HG02678 (cell line): ENCODE measurements around the gene DLL1.

Experiments used
- ATAC-seq: cut with Tn5 transposase; IDR thresholded peaks from one replicate; pipeline ENCODE4 v1.9.1; 2021; ENCODE audit warnings: mild to moderate bottlenecking, moderate library complexity; ENCODE audit not compliant: unreplicated experiment

DLL1 gene

DNA sequence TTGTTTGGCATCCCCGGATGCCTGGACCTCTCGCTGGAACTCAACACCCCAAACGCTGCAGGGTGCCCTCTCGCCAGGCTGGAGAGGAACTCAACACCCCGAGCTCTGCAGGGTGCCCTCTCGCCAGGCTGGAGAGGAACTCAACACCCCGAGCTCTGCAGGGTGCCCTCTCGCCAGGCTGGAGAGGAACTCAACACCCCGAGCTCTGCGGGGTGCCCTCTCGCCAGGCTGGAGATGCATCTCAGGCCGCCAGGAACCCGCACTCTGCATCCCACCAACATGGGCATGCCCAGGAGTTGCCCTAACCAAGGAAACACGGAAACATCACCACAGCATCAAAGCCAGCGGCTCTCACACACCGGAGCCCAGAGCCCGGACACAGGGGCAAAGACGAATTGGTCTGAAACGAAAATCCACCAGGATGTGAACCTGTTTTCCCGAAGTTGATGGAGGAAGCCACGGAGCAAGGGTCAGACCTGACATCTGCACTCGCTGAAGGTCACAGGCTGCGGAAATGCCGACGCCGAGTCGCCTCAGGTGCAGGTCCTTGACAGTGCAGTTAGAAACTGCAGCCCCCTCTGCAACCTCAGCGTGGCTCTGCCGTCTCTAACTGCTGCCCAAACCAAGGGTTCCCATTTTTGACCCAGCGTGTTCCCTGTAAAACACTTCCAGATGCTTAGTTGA is 37.5 kb downstream of the DLL1 start:
- no peak for ATAC-seq

DNA sequence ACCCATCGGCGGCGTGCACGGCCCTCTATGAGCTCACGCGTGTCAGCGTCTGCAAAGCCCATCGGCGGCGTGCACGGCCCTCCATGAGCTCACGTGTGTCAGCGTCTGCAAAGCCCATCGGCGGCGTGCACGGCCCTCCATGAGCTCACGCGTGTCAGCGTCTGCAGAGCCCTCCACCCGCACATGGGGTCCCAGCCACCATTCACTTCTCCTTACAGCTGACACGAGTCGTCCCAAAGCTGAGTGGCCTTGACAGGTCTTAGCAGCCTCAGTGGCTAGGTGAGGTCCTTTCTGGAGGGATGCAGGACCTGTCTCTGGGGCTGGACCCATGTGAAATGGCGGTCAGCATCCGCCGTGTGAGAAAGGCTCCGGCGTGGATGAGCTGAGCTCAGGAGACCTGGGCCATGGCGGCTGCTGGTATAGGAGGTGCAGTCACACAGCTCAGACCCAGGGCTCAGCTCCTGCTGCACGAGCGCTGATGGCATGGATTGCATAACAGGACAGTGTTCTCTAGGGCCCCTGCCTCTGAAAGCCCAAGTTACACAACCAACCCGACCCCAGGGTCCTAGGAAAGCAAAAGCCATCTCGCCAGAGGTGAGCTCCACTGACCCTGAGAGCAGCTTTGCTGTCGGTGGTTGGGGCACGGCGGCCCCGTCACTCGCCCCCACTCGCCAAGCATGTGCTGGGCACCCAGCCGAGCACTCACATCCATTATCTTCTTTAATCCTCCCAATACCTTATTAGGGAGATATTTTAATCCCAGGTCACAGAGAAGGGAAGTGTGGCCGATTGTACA is 38.9 kb downstream of the DLL1 start:
- ATAC-seq, result no peak

DNA sequence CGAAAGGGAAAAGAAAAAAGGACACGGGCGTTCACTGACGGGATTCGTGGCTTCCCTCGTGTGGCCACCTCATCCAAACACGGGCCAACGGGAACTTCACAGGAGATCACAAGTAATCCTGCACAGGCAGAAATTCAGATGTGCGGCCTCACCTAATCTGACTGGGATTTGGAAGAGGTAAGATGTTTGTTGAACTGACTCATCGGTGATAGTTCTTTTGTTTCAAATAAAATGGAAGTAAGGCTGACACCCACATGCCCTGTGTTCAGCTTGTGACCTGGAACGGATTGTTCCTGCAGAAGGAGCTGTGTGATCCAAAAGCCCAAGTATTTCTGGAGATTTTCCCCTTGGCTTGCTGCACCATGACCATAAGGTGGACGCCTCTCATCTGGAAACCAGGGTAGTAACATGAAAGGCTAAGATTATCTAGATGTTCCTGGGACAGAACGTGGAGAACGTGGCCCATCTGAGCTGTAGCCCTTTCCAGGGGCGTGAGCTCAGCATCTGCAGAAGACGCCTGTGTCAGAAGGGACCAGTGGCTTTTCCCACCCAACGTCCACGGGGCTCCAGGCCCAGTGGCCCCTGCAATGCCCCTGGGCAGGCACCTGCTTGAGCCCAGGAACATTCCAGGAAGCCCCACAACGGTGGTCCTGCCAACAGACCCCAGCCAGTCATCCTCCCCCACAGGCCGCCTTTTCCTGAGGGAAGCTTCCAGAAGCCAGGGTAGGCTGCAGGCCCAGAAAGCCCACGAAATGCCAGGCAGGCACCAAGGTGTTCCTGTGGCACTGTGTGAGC is 39.7 kb downstream of the DLL1 start:
- ATAC-seq, result no peak

DNA sequence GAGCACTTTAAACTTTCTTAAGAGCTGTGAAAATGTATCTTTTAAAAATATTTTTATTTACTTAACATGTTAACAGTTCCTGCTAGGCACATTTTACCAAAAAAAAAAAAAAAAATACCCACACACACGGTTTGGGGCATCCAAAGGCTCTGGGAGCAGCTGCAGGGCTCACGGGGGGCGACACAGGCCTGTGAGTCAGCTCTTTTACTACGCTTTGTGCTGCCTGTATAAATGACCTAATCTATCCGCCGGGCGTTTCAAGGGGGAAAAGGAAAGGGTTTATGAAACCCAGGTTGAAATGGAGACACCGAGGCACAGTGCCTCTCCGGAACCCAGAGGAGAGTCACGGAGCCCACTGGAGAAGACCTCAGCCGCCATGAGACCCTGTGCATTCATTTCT is 40.4 kb downstream of the DLL1 start:
- ATAC-seq, result no peak

DNA sequence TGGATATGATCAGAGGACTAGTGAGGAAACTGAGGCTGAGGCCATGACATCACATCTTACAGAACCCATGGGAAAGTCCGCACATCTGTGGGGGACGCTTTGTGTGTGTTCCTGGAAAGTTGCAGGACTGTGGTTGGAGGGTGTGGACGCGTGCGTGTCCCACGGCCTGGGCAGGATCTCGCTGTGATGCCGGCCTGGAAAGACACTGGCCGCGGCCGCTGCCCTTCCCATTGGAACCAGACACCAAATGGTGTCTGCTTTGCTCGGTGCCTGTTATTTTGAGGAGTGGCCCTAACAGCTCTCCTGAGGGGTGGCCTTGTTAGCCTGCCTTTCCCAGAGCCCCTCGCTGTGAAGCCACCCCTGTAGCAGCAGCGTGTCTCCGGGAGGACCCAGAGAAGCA is 41.1 kb downstream of the DLL1 start:
- ATAC-seq, result no peak

DNA sequence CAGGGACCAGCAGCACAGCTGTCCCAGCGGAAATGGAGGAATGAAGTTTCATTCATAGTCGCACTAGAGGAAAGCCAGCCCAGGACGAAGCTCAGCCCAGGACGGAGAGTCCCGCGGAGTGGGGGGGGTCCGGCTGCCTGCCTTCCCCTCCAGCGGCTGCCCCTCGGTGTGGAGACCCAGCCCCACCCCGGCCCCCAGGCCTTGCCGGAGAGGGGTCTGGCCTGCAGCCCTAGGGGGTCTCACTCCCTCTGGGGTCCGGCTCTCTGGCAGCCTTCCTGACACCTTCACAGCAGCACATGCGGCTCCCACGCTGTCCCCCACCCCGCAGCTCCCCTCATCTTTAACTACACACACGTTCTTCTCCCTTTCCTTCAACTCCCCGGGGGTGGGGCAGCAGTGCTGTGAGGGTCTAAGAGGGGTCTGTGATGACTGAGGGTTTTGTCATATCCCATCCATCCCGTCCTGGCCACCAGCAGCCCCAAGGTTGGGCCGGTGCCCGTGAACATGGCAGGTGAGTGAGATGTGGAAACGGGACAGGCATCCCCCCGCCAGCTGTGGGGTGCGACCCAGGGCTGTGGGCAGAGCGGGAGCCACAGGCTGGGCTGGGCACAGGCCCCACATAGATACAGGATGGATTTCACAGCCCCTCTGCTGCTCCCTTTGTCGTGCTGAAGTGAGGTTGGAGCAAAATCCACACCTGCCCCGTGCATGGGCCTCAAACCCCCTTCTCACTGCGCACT is 41.8 kb downstream of the DLL1 start:
- no peak for ATAC-seq

DNA sequence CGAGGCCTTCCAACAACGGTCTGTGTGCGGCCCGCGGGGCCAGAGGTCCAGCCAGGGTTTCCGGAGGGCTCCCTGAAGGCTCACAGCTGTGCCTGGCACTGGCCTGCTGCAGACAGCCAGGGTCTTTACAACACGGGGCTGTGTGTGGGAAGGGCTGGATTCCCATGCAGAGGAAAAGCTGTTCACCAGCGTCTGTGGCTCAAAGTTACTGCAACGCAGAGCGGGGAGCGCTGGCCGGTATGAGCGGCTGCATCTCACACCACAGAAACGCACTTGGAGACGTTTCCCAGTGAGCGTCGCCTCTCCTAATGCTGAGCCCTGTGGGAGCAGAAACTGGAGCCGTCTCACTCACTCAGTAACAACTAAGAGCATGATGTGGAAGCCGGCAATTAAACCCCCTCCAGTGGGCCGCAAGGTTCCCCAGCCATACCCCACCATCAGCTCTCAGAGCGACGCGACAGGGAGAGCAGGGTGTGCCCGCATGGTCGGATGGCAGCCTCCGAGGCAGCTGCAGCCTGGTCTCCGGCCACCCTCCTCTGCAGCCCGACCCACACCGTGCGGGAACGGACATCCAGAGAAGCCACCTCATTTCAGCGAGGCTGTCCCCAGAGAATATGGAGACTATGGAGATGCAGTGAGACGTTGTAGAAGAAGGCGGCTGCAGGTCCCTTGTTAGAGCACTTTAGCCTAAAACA is 42.6 kb downstream of the DLL1 start:
- no peak for ATAC-seq

DNA sequence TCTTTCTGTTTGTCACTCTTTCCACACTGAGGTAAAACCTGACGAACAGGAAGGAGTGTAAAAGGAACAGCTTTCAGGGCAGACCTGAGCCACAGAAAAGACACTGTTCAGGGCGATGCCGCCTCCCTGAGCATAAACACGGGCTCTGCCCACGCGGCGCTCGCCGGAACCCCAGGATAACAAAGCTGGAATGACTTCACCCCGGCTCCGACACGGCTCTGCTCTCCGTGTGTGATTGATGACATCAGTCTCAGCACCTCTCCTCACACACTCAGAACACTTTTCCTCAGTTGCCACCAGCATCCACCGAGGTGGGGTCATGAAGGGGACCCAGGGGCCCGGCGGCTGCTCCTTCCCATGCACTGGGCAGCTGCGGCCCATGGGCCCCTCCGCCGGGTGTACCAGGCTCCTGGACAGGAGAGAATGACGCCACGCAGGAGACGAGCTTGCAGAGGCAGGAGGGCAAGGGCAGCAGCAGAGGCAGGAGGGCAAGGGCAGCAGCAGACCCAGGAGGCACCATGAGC is 43.6 kb downstream of the DLL1 start:
- no peak for ATAC-seq

DNA sequence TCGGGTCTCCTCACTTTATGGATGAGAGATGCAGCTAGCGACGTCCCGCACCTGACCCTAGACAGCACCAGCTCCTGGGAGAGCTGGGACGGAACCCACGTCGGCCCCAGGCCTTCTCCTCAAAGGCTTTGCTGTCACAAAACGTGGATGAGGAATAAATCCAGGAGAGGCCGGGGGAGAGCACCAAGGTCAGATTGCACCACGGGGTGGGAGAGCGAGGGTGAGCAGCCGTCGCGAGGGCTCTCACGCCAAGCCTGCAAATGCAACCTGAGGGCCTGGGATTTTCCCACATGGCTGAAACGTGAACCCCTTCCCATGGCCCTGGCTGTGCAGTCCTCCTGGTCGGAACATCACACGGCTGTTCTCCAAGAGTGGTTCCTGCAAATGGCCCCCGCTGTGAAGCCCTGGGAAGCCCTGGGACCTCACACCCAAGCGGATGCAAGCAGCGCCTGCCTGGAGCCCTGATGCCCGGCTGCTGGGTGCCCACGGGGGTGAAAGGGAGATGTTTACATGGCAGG is 45.3 kb downstream of the DLL1 start:
- no peak for ATAC-seq

DNA sequence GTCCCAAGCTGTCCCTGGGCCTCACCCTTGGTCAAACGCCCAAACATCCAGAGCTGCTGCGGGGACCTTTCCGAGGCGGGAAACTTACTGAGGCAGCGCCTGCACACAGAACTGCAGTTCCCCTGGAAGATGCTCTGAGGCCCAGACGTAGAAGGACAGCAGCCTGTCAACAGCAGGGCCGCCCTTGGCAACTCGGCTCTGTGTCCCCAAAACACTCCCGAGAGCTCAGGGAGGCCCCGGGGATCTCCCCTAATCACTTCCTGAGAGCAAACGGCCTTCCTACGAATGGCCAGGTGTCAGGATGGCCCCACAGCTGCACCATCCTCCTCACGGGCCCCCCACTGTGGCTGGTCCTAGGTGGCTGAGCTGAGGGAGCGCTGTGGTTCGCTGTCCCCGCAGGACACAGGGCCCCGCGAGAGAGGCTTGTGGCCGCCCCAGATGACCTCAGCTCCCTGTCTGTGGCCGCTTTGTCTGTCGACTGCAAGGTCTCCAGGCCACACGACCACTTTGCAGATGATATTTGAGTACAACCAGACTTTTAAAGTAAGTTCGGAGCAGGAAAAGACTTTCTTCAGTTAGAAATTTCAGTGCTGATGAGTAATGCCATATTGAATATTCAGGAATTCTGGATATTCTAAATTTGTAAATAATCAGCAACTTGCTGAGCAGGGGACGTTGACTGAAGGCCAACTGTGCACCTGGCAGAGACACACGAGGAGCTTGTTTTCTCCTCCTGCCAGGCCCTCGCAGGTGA is 46.0 kb downstream of the DLL1 start:
- ATAC-seq, result no peak

DNA sequence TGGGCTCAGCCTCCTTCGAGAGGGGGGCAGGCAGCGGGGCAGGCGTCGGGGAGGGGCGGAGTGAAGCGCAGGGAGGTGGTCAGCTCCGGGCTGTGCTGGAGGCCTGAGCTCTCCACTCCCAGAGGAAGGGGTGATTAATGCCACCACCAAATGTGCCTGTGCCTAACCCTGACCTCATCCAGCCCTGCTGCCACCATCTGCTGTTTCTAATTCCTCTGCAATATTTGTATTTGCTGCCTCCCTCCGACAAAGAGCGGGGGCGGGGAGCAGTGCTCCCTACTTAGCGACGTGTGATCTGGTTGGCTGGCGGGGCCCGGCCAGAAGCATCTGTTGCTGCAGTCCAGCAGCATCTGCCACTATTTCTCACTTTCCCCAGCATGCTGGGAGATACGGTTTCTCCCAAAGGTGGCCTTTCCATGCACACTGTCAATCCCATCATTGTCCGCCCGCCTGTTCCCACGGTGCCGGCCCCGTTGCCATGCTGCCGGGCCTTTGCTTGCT is 47.0 kb downstream of the DLL1 start:
- no peak for ATAC-seq

DNA sequence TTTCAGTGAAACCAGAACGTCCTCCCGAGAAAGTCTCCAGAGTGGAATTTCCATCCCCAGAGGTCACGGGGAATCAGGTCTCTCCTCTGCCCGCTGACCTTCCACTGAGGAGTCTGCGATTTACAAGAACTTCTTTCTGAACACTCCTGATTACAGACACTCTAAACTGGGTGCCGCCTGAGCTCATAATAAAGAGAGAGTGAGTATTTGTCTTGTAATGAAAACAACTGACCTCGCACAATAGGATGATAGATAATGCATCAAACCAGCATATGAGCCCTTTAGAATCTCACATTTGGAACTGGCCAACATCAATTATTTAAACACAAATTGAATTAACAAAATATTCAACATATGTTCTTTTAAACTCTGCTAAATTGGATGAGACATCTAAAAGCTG is 47.5 kb downstream of the DLL1 start:
- ATAC-seq, result no peak

DNA sequence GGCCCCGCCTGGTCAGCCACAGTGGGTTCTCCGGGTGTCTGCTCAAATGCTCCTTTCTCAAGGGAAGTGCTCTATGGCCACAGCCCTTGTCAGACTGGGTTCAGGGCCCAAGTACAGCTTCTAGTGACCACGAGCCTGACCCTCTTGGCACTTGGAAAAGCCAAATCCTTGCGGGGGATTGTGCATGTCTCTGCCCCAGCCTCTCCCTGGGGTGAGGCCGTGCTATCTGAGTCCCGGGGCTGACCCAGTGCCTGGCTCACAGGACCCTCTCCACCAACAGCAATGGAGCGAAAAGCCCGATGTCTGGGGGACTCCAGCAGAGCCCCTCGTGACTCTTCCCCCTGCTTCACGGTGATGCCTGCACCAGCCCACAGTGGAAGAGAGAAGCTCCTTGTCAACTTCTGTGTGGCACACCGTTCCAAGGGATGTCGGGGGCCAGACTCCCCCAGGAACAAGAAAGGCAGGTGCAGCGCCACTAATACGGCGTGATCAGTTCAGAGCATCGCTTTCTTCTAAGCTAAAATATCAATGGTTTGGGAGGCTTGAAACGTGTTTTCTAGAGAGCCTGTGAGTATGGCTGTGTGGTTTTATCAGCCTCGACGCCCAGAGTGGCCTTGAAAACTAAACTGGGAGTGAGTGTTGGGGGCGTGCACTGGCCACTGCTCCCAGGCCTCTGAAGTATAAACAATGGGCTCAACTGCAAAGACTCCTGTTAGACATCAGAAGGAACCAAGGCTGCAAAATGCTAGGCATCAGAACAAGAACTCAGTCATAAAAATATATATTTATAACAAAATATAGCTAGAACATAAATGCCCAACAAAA is 51.9 kb downstream of the DLL1 start:
- ATAC-seq, result no peak

DNA sequence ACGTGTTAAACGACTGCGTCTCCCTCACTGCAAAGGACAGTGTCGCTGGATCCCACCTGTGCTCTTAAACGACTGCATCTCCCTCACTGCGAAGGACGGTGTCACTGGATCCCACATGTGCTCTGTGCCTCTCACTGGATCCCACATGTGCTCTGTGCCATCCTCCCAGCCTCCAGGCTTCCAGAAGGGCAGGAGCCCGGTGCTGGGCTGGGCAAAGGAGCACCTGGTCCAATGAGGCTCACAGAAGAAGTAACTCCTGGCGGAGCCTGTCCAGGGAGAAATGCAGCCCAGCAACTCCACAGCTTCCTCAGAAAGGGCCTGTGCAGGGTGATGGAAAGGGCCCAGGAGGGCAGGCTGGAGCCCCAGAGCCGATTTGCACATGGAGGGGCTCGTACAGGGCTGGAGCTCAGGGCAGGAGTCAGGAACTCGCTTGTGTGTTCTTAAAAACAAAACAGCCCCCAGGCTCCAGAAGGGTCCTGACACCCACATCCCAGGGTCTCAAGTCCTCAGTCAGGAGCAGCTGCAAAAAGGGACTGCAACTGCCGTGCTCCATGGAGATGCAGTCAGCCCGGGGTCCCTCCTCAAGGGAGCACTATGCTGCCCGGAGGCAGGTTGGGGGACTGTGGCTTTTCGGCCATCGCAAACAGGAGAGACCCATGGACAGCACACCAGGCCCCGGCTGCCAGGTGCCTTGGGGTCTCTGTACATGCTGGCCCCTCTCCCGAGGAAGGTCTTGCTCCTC is 52.7 kb downstream of the DLL1 start:
- no peak for ATAC-seq

DNA sequence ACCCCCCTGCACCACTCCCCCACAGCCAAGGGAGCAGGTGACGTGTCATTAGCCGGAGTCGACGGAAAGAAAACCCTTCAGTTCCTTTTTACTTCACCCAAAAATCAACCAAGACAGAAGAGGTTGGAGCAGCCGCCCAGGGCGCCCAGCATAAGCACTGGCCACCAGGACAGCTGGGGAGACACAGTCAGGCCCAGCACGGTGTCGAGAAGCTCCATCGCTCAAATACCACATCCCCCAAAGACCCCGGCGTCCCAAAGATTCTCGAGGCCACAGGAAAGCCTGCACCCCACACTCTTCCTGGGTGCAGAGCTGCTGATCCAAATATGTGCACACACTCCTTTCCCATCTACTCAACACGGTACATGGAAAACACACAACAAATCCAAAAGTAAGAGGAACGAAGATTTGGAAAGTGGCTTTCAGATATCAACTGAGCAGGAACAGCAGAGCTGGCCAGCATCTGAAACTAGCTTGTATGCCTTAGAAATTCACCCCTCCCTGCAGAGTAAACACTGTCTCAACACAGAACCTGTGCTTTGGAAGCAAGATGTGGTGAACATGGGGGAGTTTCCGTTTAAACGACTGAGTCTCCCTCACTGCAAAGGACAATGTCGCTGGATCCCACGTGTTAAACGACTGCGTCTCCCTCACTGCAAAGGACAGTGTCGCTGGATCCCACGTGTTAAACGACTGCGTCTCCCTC is 54.6 kb downstream of the DLL1 start:
- no peak for ATAC-seq

DNA sequence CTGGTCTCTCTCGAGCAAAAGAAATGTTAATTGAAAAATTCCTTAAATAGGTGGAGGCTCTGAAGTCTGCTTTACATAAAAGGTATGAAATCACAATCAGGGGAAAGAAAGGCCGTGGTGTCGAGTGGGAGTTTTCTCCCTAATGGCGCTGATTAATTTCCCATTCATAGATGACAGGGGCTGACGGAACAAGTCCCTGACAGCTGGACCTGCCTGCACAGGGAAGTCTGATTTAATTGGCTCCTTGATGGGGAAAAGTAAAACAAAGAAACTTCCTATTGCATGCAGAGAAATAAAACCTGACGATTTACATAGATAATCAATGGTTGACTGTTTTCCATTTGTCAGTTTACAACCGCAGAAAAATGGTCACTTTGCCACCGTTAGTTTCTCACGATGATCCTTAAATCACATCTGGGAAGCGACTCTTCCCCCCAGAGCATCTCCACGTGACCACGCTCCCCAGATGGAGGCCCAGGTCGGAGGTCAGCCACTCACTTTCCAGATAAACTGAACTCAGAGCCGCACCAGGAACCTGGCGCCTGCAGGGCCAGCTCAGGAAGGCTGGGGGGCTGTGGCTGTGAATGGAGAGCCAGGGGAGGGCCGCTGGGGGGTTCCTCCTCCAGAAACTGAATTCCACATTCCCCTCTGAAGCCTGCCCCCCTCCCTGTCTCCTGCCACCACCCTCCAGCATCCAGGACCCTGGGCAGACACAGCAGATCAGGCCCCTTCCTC is 55.3 kb downstream of the DLL1 start:
- no peak for ATAC-seq
